H1 (cell line): ENCODE measurements around the gene PRSS53. TPM values are rescaled to one million over a fixed set of nuclear protein-coding genes. Genes with fewer than 3 reads are reported as not detected.

Experiments used
- CTCF ChIA-PET: fragments of 300-600 bp; sonication (Branson Sonifier 250); formaldehyde crosslinking; loops from one replicate; lab custom pipeline; 2021; ENCODE audit not compliant: partially characterized antibody; lab: Charles Lee
- POLR2A ChIA-PET: fragments of 300-600 bp; sonication (Branson Sonifier 250); formaldehyde crosslinking; loops from one replicate; lab custom pipeline; 2021; ENCODE audit warnings: inconsistent platforms; ENCODE audit not compliant: partially characterized antibody; lab: Charles Lee
- DNase-seq, 2 experiments: peaks; one replicate each; pipeline versions ENCODE4 v3.0.0 to v3.0.0-alpha.2; 2010 to 2022; ENCODE audit warnings: low spot score in 2 of 2, low read depth in 1 of 2, mixed read lengths in 1 of 2
- FAIRE-seq: peaks from 2 replicates; lab custom pipeline; 2011; peaks lifted over from hg19 to GRCh38; lab: Jason Lieb, UNC
- H2AFZ ChIP-seq: 2 replicates; pipeline ENCODE4 v1.8.1; 2012; ENCODE audit warnings: low read length, inconsistent platforms
- H2AK5ac ChIP-seq: 2 replicates; pipeline ENCODE4 v1.6.1; 2013; ENCODE audit warnings: low read depth, low read length
- H2BK120ac ChIP-seq: replicated peaks from 2 replicates; pipeline ENCODE3; 2013; ENCODE audit warnings: low read depth, low read length, inconsistent platforms
- H2BK12ac ChIP-seq: 2 replicates; pipeline ENCODE4 v1.6.1; 2013; ENCODE audit warnings: low read depth, low read length
- H2BK15ac ChIP-seq: 2 replicates; pipeline ENCODE4 v1.6.1; 2013; ENCODE audit warnings: low read length
- H2BK20ac ChIP-seq: 2 replicates; pipeline ENCODE4 v1.6.1; 2013; ENCODE audit warnings: low read length
- H2BK5ac ChIP-seq: 2 replicates; pipeline ENCODE4 v1.6.1; 2013; ENCODE audit warnings: low read depth, low read length
- H3K14ac ChIP-seq: 2 replicates; pipeline ENCODE4 v1.6.1; 2013; ENCODE audit warnings: inconsistent platforms; ENCODE audit not compliant: insufficient read length
- H3K18ac ChIP-seq: 2 replicates; pipeline ENCODE4 v1.6.1; 2013; ENCODE audit warnings: low read length; ENCODE audit errors: extremely low read depth
- H3K23ac ChIP-seq: 2 replicates; pipeline ENCODE4 v1.6.1; 2013; ENCODE audit warnings: inconsistent platforms; ENCODE audit not compliant: insufficient read length
- H3K23me2 ChIP-seq: 2 replicates; pipeline ENCODE4 v1.6.1; 2013; ENCODE audit warnings: low read depth, low read length
- H3K27ac ChIP-seq: 2 replicates; pipeline ENCODE4 v1.6.1; 2011; ENCODE audit warnings: low read depth, low read length, inconsistent platforms
- H3K27me3 ChIP-seq, 4 experiments: replicated peaks in 1 of 4; 1 replicate in 1 of 4; 2 replicates in 3 of 4; pipeline versions ENCODE4 v1.6.1 to v1.8.1; 2011 to 2013; ENCODE audit warnings: low read length in 3 of 4, mild to moderate bottlenecking in 3 of 4, inconsistent platforms in 2 of 4, mixed read lengths in 2 of 4, moderate library complexity in 1 of 4; ENCODE audit not compliant: control insufficient read depth in 3 of 4, insufficient read depth in 3 of 4; ENCODE audit errors: extremely low read depth in 1 of 4
- H3K36me3 ChIP-seq, 4 experiments: 2 replicates each; pipeline versions ENCODE4 v1.6.1 to v1.8.1; 2011 to 2013; ENCODE audit warnings: mild to moderate bottlenecking in 4 of 4, low read length in 3 of 4, moderate library complexity in 2 of 4, control low read depth in 1 of 4, inconsistent platforms in 1 of 4; ENCODE audit not compliant: insufficient read depth in 4 of 4, control insufficient read depth in 2 of 4
- H3K4ac ChIP-seq: replicated peaks from 2 replicates; pipeline ENCODE3; 2013; ENCODE audit warnings: low read length, low read depth, mixed read lengths, inconsistent platforms; ENCODE audit not compliant: insufficient read length
- H3K4me1 ChIP-seq, 4 experiments: replicated peaks in 1 of 4; 1 replicate in 1 of 4; 2 replicates in 3 of 4; pipeline versions ENCODE4 v1.6.1 to v1.8.1; 2011 to 2013; ENCODE audit warnings: low read length in 3 of 4, inconsistent platforms in 2 of 4, mixed read lengths in 1 of 4; ENCODE audit not compliant: insufficient read depth in 4 of 4, control insufficient read depth in 3 of 4
- H3K4me2 ChIP-seq, 2 experiments: 2 replicates each; pipeline versions ENCODE4 v1.6.1 to v1.8.1; 2011 to 2013; ENCODE audit warnings: low read depth in 2 of 2, low read length in 2 of 2, control low read depth in 1 of 2, inconsistent platforms in 1 of 2, mild to moderate bottlenecking in 1 of 2; ENCODE audit not compliant: insufficient read depth in 1 of 2
- H3K4me3 ChIP-seq, 4 experiments: fragments of 200-600, 300-600 bp in 1 of 4; sonication (generic), shearing (Covaris generic), sonication (Bioruptor Twin) in 1 of 4; 2 replicates each; pipeline versions ENCODE4 v1.5.1 to v1.8.1; 2011 to 2016; ENCODE audit warnings: low read length in 4 of 4, low read depth in 3 of 4, control low read depth in 2 of 4, inconsistent platforms in 2 of 4, mild to moderate bottlenecking in 2 of 4, mixed read lengths in 1 of 4, moderate library complexity in 1 of 4; ENCODE audit not compliant: insufficient read depth in 2 of 4; ENCODE audit errors: extremely low read depth in 1 of 4
- H3K56ac ChIP-seq: replicated peaks from 2 replicates; pipeline ENCODE3; 2013; ENCODE audit warnings: low read depth, mild to moderate bottlenecking, mixed read lengths, low read length, inconsistent platforms; ENCODE audit not compliant: insufficient read length
- H3K79me1 ChIP-seq: 2 replicates; pipeline ENCODE4 v1.6.1; 2013; ENCODE audit warnings: low read depth, low read length, control low read depth
- H3K79me2 ChIP-seq, 2 experiments: 2 replicates each; pipeline versions ENCODE4 v1.6.1 to v1.8.1; 2012 to 2013; ENCODE audit warnings: low read length in 2 of 2, mild to moderate bottlenecking in 2 of 2, inconsistent platforms in 1 of 2; ENCODE audit not compliant: insufficient read depth in 2 of 2, control insufficient read depth in 1 of 2
- H3K9ac ChIP-seq, 4 experiments: replicated peaks in 1 of 4; 1 replicate in 1 of 4; 2 replicates in 3 of 4; pipeline versions ENCODE4 v1.6.1 to v1.8.1; 2011 to 2013; ENCODE audit warnings: low read depth in 3 of 4, low read length in 3 of 4, control low read depth in 2 of 4, mild to moderate bottlenecking in 2 of 4, moderate library complexity in 2 of 4, inconsistent platforms in 1 of 4; ENCODE audit errors: extremely low read depth in 1 of 4
- H3K9me3 ChIP-seq, 2 experiments: 2 replicates each; pipeline versions ENCODE4 v1.6.1 to v1.8.1; 2012 to 2013; ENCODE audit warnings: mild to moderate bottlenecking in 2 of 2, moderate library complexity in 2 of 2, control low read depth in 1 of 2, inconsistent platforms in 1 of 2, low read depth in 1 of 2, low read length in 1 of 2, mixed read lengths in 1 of 2; ENCODE audit not compliant: insufficient read depth in 2 of 2
- H4K20me1 ChIP-seq, 2 experiments: replicated peaks in 1 of 2; 2 replicates each; pipeline versions ENCODE3 to v1.8.1; 2011 to 2013; ENCODE audit warnings: inconsistent platforms in 2 of 2, low read length in 2 of 2, mild to moderate bottlenecking in 1 of 2; ENCODE audit not compliant: insufficient read depth in 2 of 2, control insufficient read depth in 1 of 2
- H4K5ac ChIP-seq: 2 replicates; pipeline ENCODE4 v1.6.1; 2013; ENCODE audit warnings: low read length, low read depth, mixed read lengths, inconsistent platforms; ENCODE audit not compliant: insufficient read length
- H4K8ac ChIP-seq: 2 replicates; pipeline ENCODE4 v1.8.0; 2013; ENCODE audit warnings: mild to moderate bottlenecking, moderate library complexity, low read length, inconsistent platforms; ENCODE audit not compliant: insufficient read depth; ENCODE audit errors: extremely low read depth
- H4K91ac ChIP-seq: replicated peaks from 2 replicates; pipeline ENCODE3; 2013; ENCODE audit warnings: low read length, mixed read lengths, inconsistent platforms; ENCODE audit not compliant: insufficient read length
- ATF2 ChIP-seq: IDR thresholded peaks from 2 replicates; pipeline ENCODE4 v1.6.1; 2012; ENCODE audit warnings: low read length, inconsistent platforms
- FOSL1 ChIP-seq: IDR thresholded peaks from 2 replicates; pipeline ENCODE4 v1.6.1; 2011; ENCODE audit warnings: mild to moderate bottlenecking, low read depth, low read length, moderate library complexity; ENCODE audit not compliant: insufficient read depth
- POU5F1 ChIP-seq: IDR thresholded peaks from 2 replicates; pipeline ENCODE4 v1.6.1; 2011; ENCODE audit warnings: low read depth, mild to moderate bottlenecking, low read length, moderate library complexity
- WGBS, 2 experiments: shearing (Covaris generic) in 1 of 2; methylation state at CpG; one replicate each; pipeline versions ENCODE4 v1.1.6 to v1.1.7; 2013 to 2015; ENCODE audit warnings: low lambda C conversion rate in 2 of 2, mixed read lengths in 2 of 2, inconsistent platforms in 1 of 2, low coverage in 1 of 2, missing lambda C conversion rate in 1 of 2; ENCODE audit not compliant: insufficient replicate concordance in 2 of 2, insufficient coverage in 1 of 2, insufficient read length in 1 of 2; ENCODE audit errors: extremely low coverage in 1 of 2, missing lambda C conversion rate in 1 of 2; 5-methylcytosine and 5-hydroxymethylcytosine counted together
- polyA plus RNA-seq, 7 experiments: library from polyadenylated mRNA; depleted of rRNA in 3 of 7; stranded (reverse) in 5 of 7; unstranded in 2 of 7; fragments of >200 nt in 5 of 7; fragments of 200-250 nt in 2 of 7; gene quantifications; 1 replicate in 5 of 7; 2 replicates in 1 of 7; 4 replicates in 1 of 7; pipeline versions ENCODE4 v1.2.1 to v1.2.3, GENCODE V29; 2011 to 2013; ENCODE audit warnings: missing spikeins in 2 of 7, mixed read lengths in 2 of 7
- total RNA-seq: library from RNA; stranded (reverse); fragmentation: NEBNext Ultra II Directional; extraction: Animal tissue kit (Norgen Biotek cat#: 25700); gene quantifications from 2 replicates; pipeline ENCODE4 v1.2.1, GENCODE V29; 2021

Gene PRSS53
- total and polyA plus RNA-seq, 2 of the 8 experiments (the other 6 are each of a cell fraction or from before 2014, with no cell fraction given) = 1.7 to 2.6 TPM

DNA sequence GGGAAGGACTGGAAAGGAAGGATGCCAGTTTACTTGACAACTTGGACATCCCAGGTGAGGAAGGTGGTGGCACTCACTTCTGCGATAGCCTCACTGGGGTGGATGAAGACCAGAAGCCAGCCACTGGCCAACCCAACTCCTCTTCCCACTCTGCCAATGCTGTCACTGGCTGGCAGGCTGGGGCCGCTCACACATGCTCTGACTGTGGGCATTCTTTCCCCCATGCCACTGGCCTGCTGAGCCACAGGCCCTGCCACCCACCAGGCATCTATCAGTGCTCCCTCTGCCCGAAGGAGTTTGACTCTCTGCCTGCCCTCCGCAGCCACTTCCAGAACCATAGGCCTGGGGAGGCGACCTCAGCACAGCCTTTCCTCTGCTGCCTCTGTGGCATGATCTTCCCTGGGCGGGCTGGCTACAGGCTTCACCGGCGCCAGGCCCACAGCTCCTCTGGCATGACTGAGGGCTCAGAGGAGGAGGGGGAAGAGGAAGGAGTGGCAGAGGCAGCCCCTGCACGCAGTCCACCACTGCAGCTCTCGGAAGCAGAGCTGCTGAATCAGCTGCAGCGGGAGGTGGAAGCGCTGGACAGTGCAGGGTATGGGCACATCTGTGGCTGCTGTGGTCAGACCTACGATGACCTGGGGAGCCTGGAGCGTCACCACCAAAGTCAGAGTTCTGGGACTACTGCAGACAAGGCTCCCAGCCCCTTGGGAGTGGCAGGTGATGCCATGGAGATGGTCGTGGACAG, 10.0 kb downstream of the PRSS53 start:
- no peak overlapping the region for H2BK5ac ChIP-seq
- H2BK12ac ChIP-seq = no peak overlapping the region
- no peak overlapping the region for H2BK120ac ChIP-seq
- no peak overlapping the region for H3K18ac ChIP-seq
- no peak overlapping the region for H3K27ac ChIP-seq
- no peak for DNase-seq
- CTCF ChIA-PET = interaction anchor here (0.6 to 2.1 kb wide), 11 partner anchors 10 to 93 kb away, joined by 3 to 14 read pairs (median 4); partner anchors contain the start of gene PRSS53
- POLR2A ChIA-PET = interaction anchor here (0.5 to 4.9 kb wide), 5 partner anchors 14 to 379 kb away, joined by 3 to 26 read pairs (median 3); partner anchors contain the start of genes HSD3B7 and VKORC1
- H4K91ac ChIP-seq = no peak overlapping the region
- no peak overlapping the region for H2AFZ ChIP-seq
- no peak overlapping the region for H4K5ac ChIP-seq
- H3K4me3 ChIP-seq = no peak overlapping the region
- no peak overlapping the region for H3K56ac ChIP-seq
- no peaks in the 10 kb centered on the region for H3K4me1 ChIP-seq
- WGBS, 2 experiments = 95% methylated on average over 15 of the region's 15 CpGs; no CpG with 5 or more reads in 1 of the 2 experiments
- no peaks in the 10 kb centered on the region for H3K27me3 ChIP-seq
- no peak overlapping the region for H2BK15ac ChIP-seq
- H3K23ac ChIP-seq = no peak overlapping the region
- H3K79me1 ChIP-seq = peaks cover 4% of the 10 kb centered on the region; the same call in 1 of the 2 replicates
- H3K36me3 ChIP-seq = peaks cover 5 to 50% (median 30%) of the 10 kb centered on the region in 4 experiments; a peak in 7 of 8 replicates
- no peak overlapping the region for H2BK20ac ChIP-seq
- FAIRE-seq = no peak
- no peak overlapping the region for H3K14ac ChIP-seq
- peaks cover 0 to 37% of the 10 kb centered on the region in 2 experiments; a peak in 2 of 4 replicates for H3K79me2 ChIP-seq
- H3K23me2 ChIP-seq = 0 out of 2 replicates have a peak, but pooled peaks cover 3% of the 10 kb centered on the region
- H3K4ac ChIP-seq = no peak overlapping the region
- no peak overlapping the region for H3K9ac ChIP-seq
- TF ChIP-seq FOSL1 (no peak), POU5F1 (no peak), ATF2 (no peak)
- H4K20me1 ChIP-seq = peaks cover 9 to 30% of the 10 kb centered on the region in 2 experiments
- no peak overlapping the region for H3K4me2 ChIP-seq
- H4K8ac ChIP-seq = no peak overlapping the region
- no peaks in the 10 kb centered on the region for H3K9me3 ChIP-seq
- H2AK5ac ChIP-seq = no peak overlapping the region
